ENCODE measurements around the gene KHDRBS1.

- TF ChIP-seq POLR2A (IDR thresholded peaks at IDR 0.05; ENCODE audit: low read depth, low read length): no peak
- TF ChIP-seq POLR2AphosphoS5 (IDR thresholded peaks at IDR 0.05; ENCODE audit: low read depth, low read length): no peak
- TF ChIP-seq TAF1 (IDR thresholded peaks at IDR 0.05; ENCODE audit: borderline replicate concordance, low read depth, low read length): no peak
Measured at GRCh38 chr1:32077451-32077850, 63.8 kb downstream of the KHDRBS1 start.
